HG02759 (cell line): Measurements from ENCODE around the gene ATP2A1.
"Not testable (repeated sequence)": the region's sequence is repeated elsewhere in the genome, so short reads cannot be mapped to it uniquely, and the experiment has no call there.

Experiments
- ATAC-seq: cut with Tn5 transposase; IDR thresholded peaks from one replicate; pipeline ENCODE4 v1.9.1; 2021; ENCODE audit warnings: mild to moderate bottlenecking, moderate library complexity; ENCODE audit not compliant: unreplicated experiment

ATP2A1 gene

GRCh38 chr16:28880589-28880915 is 2.3 kb downstream of the ATP2A1 start:
- no peak for ATAC-seq

DNA sequence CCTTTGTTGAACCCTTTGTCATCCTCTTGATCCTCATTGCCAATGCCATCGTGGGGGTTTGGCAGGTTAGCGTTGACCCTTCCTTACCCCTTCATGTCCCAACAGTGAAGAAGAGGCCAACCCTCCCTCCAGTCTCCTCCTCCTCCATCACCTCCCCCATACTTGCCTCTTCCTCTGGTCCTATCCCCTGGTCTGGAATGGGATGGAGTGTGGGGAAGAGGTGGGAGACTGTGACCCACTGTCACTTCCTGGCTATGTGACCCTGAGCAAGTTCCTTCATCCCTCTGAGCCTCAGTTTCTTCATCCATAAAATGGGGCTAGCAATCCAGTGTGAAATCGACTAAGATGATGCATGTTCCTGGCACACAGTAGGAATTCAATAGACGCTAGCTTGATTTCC is 2.7 kb downstream of the ATP2A1 start:
- ATAC-seq = no peak

DNA sequence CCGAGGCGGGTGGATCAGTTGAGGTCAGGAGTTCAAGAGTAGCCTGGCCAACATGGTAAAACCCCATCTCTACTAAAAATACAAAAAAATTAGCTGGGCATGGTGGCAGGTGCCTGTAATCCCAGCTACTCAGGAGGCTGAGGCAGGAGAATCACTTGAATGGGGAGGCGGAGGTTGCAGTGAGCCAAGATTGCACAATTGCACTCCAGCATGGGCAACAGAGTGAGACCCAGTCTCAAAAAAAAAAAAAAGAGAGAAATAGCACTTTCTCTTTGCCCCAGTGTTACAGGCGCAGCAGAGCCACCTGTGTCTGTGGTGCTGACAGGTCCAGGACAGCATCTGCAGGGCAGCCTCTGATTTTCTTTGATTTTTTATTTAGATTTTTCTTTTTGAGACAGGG is 3.3 kb downstream of the ATP2A1 start:
- ATAC-seq = not testable (repeated sequence)

DNA sequence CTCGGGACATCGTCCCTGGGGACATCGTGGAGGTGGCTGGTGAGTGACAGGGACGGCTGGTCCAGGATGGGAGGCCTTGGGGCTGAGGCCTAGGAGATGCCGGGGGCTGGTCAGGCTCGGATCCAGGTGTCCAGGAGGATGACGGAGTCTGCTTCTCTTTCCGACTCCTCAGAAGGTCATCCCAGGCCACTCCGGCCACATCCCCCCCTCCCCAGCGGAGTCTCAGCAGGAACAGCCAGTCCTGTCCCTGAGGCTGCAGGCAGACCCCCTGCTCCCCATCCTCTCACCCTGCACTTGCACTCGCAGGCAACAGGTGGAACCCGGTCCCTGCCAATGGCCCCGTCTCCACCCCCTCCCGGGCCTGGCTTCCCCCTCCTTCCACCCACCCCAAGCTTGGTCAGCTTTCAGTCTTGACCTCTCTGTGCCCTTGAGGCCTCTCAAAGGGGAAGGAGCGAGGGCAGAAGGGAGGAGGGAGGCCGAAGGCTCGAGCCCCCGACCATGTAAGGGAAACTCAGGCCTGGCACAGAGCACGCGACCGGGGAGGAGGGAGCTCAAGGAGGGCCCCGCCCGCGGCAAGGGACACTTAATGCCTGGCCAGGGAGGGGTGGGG is 4.4 kb downstream of the ATP2A1 start:
- ATAC-seq = no peak

DNA sequence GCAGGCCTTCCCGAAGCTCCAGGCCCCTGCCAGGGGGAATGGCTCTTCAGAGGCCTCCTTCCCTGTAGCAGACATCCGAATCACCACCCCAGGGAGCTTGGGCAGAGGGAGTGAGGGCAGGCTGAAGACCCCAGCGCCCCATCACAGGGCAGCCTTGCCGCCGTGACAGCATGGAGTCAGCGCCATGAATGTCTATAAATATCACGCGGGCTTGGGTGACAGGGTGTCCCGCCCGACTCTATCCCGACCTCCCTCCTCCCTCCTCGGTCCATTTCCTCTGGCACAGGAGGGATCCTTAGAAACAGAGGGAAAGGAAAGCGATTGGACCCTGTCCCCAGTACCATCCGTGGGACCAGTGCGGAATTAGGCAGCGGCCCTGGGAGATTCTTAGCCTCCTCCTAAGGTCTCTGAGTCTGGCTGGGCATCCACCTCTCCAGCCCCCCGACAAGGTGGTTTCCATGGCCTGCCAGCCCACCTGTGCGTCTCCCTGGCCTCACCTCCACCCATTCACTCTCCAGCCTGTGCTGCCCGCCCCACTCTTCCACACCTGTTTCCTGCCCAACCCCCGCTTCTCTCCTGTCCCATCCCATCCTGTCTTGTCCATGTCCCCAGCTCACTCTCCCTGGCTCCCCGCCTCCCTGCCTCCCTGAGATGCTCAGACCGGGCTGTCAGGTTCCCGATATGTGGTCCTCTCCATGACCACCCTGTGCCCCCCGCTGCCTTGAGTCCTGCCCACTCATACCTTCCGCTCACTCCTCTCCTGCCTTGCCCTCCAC is 5.1 kb downstream of the ATP2A1 start:
- no peak for ATAC-seq

GRCh38 chr16:28884045-28884444 is 5.8 kb downstream of the ATP2A1 start:
- no peak for ATAC-seq

DNA sequence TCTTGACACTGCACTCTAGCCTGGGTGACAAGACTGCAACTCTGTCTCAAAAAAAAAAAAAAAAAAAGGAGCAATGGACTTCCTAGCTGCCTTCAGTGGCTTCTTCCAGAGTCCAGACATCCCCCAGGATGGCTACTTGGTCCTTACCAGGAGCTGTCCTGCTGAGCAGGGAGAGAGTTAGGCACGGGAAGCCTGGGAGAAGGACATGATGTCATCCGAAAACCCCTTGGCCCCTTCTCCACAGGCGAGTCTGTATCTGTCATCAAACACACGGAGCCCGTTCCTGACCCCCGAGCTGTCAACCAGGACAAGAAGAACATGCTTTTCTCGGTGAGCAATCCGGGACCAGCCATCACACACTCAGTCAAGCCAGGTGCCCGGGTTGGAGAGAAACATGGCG is 8.7 kb downstream of the ATP2A1 start:
- no peak for ATAC-seq

- not testable (repeated sequence) for ATAC-seq
These were observed 12.1 kb downstream of the ATP2A1 start for GRCh38 chr16:28890355-28890754.

DNA sequence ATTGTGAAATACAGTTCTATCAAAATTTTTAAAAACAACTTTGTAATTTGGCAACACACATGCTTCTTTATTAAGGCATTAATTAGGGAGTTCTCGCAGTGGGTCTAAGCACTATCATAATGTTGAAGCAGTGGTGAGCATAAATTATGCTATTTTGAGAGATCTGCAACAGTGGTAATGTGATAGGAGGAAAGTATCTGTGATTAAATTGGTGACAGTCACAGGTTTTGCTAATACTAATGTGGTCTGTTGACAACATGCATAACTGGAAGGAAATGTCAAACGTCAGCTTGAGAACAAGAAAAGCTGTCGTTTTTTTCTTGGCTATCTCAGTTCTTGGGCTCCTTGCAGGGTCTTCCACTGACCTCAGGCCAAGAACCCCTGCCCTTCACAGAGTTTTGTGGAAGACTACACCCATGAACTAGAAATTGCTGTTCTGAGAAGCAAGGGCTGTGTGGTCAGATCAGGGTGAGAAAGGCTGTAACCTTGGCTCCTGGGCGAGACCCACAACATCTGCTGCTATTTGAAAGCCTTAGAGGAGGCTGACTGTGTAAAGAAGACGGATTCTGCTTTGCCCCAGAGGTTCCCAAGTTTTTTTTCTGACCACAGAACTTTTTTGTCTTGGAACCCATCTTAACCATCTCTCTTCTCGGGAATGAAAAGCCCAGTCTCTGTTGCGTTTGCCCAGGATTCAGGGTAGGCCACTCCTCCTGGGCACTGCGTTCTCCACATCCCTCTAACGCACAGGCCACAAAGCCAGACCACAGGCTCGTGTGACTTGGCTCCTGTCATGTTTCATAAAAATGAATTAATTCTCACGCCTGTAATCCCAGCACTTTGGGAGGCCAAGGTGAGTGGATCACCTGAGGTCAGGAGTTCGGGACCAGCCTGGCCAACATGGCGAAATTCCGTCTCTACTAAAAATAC is 13.9 kb downstream of the ATP2A1 start:
- no peak for ATAC-seq

DNA sequence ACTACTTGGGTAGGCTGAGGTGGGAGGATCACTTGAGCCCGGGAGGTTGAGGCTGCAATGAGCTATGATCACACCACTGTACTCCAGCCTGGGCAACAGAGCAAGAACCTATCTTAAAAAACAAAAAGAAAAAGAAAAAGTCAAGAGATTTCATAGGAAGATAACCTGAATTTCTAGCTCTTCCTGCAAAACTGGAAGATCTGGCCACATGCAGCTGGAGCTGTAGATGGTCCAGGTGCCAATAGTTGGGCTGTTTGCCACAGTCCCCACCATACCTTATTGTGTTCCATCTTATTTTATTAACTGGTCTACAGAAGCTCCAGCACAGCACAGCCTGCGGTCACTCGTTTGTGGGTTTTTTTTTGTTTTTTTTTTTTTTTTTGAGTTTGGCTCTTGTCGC is 15.0 kb downstream of the ATP2A1 start:
- ATAC-seq = no peak

DNA sequence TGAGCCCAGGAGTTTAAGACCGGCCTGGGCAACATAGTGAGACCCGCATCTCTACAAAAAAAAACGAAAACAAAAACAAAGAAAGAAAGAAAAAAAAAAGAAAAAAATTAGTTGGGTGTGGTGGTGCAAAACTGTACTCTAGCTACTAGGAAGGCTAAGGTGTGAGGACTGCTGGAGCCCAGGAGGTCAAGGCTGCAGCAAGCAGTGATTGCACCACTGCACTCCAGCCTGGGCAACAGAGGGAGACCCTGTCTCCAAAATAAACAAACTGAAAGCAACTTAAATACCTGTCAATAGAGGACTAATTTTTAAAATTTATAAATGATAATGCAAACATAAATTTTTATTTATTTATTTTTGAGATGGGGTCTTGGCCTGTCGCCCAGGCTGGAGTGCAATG is 17.3 kb downstream of the ATP2A1 start:
- ATAC-seq = no peak

DNA sequence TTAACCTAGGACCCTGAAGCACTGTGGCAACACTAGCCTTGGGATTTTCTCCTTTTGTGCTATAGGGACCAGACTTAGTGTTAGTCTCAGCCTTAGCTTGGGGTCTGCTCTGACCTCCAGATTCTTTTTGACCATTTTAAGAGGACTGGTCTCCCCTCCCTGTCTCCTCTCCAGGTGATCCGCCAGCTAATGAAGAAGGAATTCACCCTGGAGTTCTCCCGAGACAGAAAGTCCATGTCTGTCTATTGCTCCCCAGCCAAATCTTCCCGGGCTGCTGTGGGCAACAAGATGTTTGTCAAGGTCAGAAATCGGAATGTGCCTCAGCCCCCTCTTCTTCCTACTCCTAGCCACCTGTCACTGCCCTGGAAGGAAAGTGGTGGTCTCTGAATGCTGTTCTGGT is 19.5 kb downstream of the ATP2A1 start:
- ATAC-seq = no peak

DNA sequence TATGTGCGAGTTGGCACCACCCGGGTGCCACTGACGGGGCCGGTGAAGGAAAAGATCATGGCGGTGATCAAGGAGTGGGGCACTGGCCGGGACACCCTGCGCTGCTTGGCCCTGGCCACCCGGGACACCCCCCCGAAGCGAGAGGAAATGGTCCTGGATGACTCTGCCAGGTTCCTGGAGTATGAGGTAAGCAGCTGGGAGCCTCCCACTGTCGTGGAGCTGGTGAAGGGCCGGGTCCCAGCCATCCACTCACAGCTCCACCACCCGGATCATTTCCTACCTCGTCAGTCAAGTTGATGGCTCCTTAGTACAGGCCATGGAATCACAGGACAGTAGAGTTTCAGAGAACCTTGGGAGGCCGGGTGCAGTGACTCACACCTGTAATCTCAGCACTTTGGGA is 20.0 kb downstream of the ATP2A1 start:
- ATAC-seq = no peak

GRCh38 chr16:28898942-28899341 is 20.7 kb downstream of the ATP2A1 start:
- no peak for ATAC-seq

- no peak for ATAC-seq
These were observed 21.7 kb downstream of the ATP2A1 start for GRCh38 chr16:28899882-28900590.

DNA sequence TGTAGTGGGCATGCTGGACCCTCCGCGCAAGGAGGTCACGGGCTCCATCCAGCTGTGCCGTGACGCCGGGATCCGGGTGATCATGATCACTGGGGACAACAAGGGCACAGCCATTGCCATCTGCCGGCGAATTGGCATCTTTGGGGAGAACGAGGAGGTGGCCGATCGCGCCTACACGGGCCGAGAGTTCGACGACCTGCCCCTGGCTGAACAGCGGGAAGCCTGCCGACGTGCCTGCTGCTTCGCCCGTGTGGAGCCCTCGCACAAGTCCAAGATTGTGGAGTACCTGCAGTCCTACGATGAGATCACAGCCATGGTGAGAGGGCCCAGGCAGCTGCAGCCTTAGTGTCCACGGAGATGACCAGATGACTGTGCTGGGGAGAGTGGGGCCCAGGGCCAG is 22.3 kb downstream of the ATP2A1 start:
- no peak for ATAC-seq

GRCh38 chr16:28901862-28902261 is 23.6 kb downstream of the ATP2A1 start:
- no peak for ATAC-seq

DNA sequence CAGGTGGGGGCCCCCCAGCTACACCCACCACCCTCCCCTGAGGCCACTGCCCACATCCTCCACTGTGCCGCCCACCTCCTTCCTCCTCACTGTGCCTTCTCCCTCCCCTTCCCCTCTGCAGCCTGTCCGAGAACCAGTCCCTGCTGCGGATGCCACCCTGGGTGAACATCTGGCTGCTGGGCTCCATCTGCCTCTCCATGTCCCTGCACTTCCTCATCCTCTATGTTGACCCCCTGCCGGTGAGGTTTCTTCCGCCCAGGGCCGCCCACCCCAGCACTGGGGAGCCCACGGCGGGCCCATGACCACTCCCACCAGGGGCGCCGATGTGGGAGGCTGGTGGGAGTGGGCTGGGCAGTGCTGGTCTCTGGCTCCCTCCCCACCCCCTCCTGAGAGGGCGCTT is 24.6 kb downstream of the ATP2A1 start:
- ATAC-seq = no peak

DNA sequence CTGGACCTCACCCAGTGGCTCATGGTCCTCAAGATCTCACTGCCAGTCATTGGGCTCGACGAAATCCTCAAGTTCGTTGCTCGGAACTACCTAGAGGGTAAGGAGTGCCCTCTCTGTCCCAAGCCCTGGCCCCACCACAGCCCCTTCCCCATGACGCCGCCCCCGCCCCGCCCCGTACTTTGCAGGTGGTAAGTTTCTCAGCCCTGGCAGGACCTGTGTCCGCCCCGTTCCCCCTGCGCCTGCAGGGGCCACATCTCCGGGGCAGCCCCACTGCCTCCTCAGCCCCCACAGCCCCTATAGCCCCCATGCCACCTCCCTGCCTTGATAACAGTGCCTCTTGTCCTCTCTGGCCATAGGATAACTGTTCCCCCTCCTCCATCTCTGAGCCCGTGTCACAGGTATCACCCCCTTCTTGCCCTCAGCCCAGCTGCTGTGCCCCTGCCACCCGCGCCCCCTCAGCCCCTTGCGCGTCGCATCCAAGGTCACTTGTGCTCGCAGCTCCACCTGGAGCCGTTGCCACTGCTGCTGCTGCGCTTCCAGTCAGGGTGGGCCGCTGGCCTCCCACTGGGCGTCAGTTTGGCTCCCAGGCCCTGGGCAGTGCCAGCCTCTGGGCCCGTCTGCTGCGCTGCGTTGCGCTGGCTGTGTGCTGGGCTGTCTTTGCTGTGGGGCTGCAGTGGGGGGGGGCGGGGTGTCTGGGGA is 25.2 kb downstream of the ATP2A1 start:
- ATAC-seq = no peak

DNA sequence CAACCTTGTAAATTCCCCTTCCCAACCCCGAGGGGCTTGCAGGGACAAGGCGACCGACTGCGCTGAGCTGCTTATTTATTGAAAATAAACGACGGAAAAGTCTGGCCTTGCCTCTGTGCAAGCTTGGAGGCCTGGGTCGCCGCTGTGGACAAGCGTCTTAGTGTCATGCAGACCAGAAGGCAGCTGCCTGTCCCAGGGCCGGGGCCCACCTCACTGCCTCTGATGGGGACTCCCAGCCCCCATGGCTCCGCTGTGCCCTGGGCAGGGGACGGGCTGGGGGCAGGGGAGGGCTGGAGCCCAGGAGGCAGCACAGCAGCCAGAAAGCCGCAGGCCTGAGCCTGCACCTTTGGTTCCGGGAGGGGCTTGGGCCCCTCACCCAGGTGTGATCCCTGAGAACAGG is 26.1 kb downstream of the ATP2A1 start:
- no peak for ATAC-seq

DNA sequence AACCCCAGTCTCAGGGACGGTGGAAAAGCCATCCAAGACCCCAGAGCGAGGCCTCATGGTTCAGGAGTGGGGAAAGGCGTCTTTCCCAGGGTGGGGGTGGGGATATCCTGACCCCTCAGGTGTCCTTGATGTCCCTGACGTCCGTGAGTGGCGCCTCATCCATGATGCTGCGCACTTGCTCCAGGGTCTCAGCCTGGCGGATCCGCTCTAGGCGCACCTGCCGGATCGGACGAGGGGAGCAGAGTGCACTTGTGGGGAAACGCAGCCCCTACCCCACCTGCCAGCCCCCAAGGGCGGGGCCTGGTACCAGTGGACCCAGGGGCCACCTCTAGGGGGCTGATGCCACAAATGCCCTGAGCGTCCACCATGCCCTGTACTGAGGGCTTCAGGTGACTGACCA is 26.5 kb downstream of the ATP2A1 start:
- ATAC-seq = no peak
